Thyroid gland (tissue), 4 donors: Measurements from ENCODE around the gene ZSCAN22. TPM values are rescaled to one million over a fixed set of nuclear protein-coding genes. Genes with fewer than 3 reads are reported as not detected.

Experiments used
- DNase-seq, 2 donors: peaks; one replicate each; pipeline ENCODE4 v3.0.0-alpha.2; 2019
- H3K27ac ChIP-seq, 3 donors: fragments of 200-600 bp; sonication (generic); 1 replicate in 2 of 3; 2 replicates in 1 of 3; pipeline ENCODE4 v1.5.1; 2016 to 2019; ENCODE audit warnings: mild to moderate bottlenecking in 1 of 3, moderate library complexity in 1 of 3
- H3K27me3 ChIP-seq: fragments of 200-600 bp; sonication (generic); one replicate; pipeline ENCODE4 v1.5.1; 2019
- H3K36me3 ChIP-seq, 2 donors: fragments of 200-600 bp; sonication (generic); one replicate each; pipeline ENCODE4 v1.5.1; 2016 to 2019
- H3K4me1 ChIP-seq, 2 donors: fragments of 200-600 bp; sonication (generic); one replicate each; pipeline ENCODE4 v1.5.1; 2017 to 2019
- H3K4me3 ChIP-seq, 3 donors: fragments of 200-600 bp; sonication (generic); replicated peaks in 1 of 3; 1 replicate in 2 of 3; 2 replicates in 1 of 3; pipeline ENCODE4 v1.5.1; 2016; ENCODE audit warnings: mild to moderate bottlenecking in 1 of 3
- H3K9me3 ChIP-seq: fragments of 200-600 bp; sonication (generic); one replicate; pipeline ENCODE4 v1.5.1; 2017
- CTCF ChIP-seq, 6 experiments: fragments of 200-600 bp in 3 of 6; fragments of 450-650 bp in 3 of 6; sonication (generic) in 3 of 6; IDR thresholded peaks; one replicate each; pipeline ENCODE4 v1.5.1; 2016 to 2019; ENCODE audit warnings: antibody characterized with exemption in 6 of 6, mild to moderate bottlenecking in 2 of 6, inconsistent platforms in 1 of 6, moderate library complexity in 1 of 6
- POLR2A ChIP-seq, 2 donors: fragments of 450-650 bp; IDR thresholded peaks; one replicate each; pipeline ENCODE4 v1.6.1; 2017; ENCODE audit warnings: antibody characterized with exemption in 2 of 2, mild to moderate bottlenecking in 2 of 2, moderate library complexity in 1 of 2
- WGBS, 2 donors: methylation state at CpG; one replicate each; pipeline ENCODE4 v1.1.5; 2017; 5-methylcytosine and 5-hydroxymethylcytosine counted together
- intact Hi-C: fragments of 100-400 bp; cut with DNase I; formaldehyde crosslinking; loops from one replicate; pipeline ENCODE4 v1.15.1; 2023
- total RNA-seq, 4 donors: library from RNA; depleted of rRNA; stranded (reverse); fragments of >200 nt; gene quantifications; one replicate each; pipeline ENCODE4 v1.2.3, GENCODE V29; 2016

ZSCAN22 gene
- total RNA-seq, 4 donors from 2014 or later = 3.0 to 4.5 (median 4.2) TPM

DNA sequence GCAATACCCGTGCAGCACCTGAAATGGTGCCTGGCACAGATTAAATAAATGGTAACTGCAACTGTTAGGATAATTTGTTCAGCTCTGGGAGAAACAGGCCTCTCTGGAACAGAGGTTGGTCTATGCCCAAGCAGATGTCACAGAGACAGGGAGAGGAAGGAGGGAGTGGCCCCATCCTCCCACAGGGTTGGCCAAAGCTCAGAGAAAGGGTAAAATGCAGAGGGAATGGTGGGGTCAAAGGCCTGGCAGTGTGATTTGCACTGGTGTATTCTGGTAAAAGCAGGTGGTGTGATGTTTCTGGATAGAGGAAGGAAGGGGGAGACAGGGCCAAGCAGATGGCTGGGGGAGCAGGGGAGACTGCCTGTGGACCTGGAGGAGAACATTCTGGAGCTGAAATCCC is 9.4 kb downstream of the ZSCAN22 start:
- no peaks in the 10 kb centered on the region for H3K9me3 ChIP-seq
- no peaks in the 10 kb centered on the region for H3K4me1 ChIP-seq
- H3K4me3 ChIP-seq = no peak overlapping the region
- TF ChIP-seq CTCF (IDR thresholded peaks at IDR 0.05) (no peak), POLR2A (IDR thresholded peaks at IDR 0.05) (no peak)
- H3K27me3 ChIP-seq = no peaks in the 10 kb centered on the region
- WGBS, 2 donors = 93 to 94% methylated on average over 1 of the region's 1 CpG
- no peak for DNase-seq
- intact Hi-C loops = no loop called here
- peaks cover 15 to 24% of the 10 kb centered on the region in 2 donors for H3K36me3 ChIP-seq
- H3K27ac ChIP-seq = no peak overlapping the region

- Histone ChIP-seq H3K4me1 (no peaks in the 10 kb centered on the region), H3K27me3 (no peaks in the 10 kb centered on the region), H3K4me3 (no peak overlapping the region), H3K9me3 (no peaks in the 10 kb centered on the region), H3K27ac (no peak overlapping the region), H3K36me3 (peaks cover 15 to 24% of the 10 kb centered on the region in 2 donors)
- 91 to 94% methylated on average over 4 of the region's 4 CpGs for WGBS, 2 donors
- no peak for DNase-seq
- no peak for TF ChIP-seq CTCF (IDR thresholded peaks at IDR 0.05)
- TF ChIP-seq POLR2A (IDR thresholded peaks at IDR 0.05) = no peak
- intact Hi-C loops = no loop called here
Observed at GRCh38 chr19:58336820-58337219, 10.0 kb downstream of the ZSCAN22 start.

DNA sequence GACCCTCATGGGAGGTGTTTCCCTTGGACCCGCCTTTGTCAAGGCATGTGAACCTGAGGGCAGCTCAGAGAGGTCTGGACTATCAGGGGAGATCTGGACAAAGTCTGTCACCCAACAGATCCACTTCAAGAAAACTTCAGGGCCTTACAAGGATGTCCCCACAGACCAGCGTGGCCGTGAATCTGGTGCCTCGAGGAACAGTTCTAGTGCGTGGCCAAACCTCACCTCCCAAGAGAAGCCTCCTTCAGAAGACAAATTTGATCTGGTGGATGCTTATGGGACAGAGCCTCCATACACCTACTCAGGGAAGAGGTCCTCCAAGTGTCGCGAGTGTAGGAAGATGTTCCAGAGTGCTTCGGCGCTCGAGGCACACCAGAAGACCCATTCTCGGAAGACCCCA is 11.5 kb downstream of the ZSCAN22 start:
- Histone ChIP-seq H3K27me3 (no peaks in the 10 kb centered on the region), H3K4me1 (no peaks in the 10 kb centered on the region), H3K36me3 (peaks cover 15 to 24% of the 10 kb centered on the region in 2 donors), H3K27ac (no peak overlapping the region), H3K4me3 (no peak overlapping the region), H3K9me3 (no peaks in the 10 kb centered on the region)
- DNase-seq = no peak
- TF ChIP-seq POLR2A (IDR thresholded peaks at IDR 0.05) (no peak), CTCF (IDR thresholded peaks at IDR 0.05) (no peak)
- intact Hi-C loops = no loop called here
- 94 to 97% methylated on average over 7 to 11 of the region's 11 CpGs for WGBS, 2 donors

DNA sequence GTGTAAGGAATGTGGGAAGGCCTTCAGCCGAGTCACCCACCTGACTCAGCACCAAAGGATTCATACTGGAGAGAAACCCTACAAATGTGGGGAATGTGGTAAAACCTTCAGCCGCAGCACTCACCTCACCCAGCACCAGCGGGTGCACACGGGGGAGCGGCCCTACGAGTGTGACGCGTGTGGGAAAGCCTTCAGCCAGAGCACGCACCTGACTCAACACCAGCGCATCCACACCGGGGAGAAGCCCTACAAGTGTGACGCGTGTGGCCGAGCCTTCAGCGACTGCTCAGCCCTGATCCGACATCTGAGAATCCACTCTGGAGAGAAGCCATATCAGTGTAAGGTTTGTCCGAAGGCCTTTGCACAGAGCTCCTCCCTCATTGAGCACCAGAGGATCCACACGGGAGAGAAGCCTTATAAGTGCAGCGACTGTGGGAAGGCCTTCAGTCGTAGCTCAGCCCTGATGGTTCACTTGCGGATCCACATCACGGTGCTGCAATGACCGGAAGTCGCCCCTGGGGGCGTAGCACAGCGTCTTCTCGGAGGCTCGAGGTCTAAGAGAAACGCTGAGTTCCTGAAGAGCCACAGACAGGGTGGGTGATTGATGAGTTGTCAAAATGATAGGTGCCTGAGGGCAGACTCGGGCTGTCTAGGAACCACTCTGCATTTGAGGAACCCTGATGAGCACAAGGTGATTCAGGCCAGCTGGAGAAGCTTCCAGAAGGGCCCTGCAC is 12.2 kb downstream of the ZSCAN22 start:
- Histone ChIP-seq H3K4me1 (peaks cover 0 to 3% of the 10 kb centered on the region in 2 donors), H3K27ac (no peak overlapping the region), H3K9me3 (no peaks in the 10 kb centered on the region), H3K4me3 (no peak overlapping the region), H3K27me3 (no peaks in the 10 kb centered on the region), H3K36me3 (peaks cover 15 to 24% of the 10 kb centered on the region in 2 donors)
- no peak for DNase-seq
- no peak for TF ChIP-seq POLR2A (IDR thresholded peaks at IDR 0.05)
- TF ChIP-seq CTCF (IDR thresholded peaks at IDR 0.05) = no peak
- 78 to 80% methylated on average over 27 to 30 of the region's 30 CpGs for WGBS, 2 donors
- intact Hi-C loops = no loop called here

GRCh38 chr19:58345558-58345957 is 18.8 kb downstream of the ZSCAN22 start:
- Histone ChIP-seq H3K27ac (no peak overlapping the region), H3K4me3 (no peak overlapping the region), H3K27me3 (no peaks in the 10 kb centered on the region), H3K9me3 (no peaks in the 10 kb centered on the region), H3K4me1 (peaks cover 9 to 17% of the 10 kb centered on the region in 2 donors), H3K36me3 (no peaks in the 10 kb centered on the region)
- DNase-seq = no peak
- WGBS, 2 donors = 79 to 81% methylated on average over 5 of the region's 5 CpGs
- TF ChIP-seq POLR2A (IDR thresholded peaks at IDR 0.05) (no peak), CTCF (IDR thresholded peaks at IDR 0.05) (no peak)
- intact Hi-C loops = no loop called here
